Measurements from ENCODE around the gene RPS4Y1.

RPS4Y1 gene

DNA sequence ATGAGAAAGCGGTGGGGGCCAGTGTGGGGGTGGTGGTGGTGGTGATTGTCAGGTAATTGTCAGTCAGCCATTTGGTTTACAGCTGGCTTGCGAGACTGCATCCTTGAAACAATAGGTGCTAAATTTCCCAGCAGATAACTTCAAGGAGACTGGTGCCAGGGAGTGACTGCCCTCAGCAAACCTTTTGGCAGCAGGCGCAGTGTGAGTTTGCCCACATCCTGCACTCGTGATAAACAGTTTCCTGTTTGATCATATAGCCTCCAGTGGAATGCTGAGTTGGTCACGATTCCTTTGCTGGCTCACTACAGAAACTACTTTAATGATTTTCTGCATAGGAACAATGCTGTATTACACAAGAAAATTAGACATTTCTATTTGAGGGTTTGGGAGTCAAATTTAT lies 46.0 kb downstream of the RPS4Y1 start:
- ChIA-PET CTCF (no interaction called here), POLR2A (no interaction called here)
- TF ChIP-seq SP1 (IDR thresholded peaks at IDR 0.05) (no peak), ZNF384 (IDR thresholded peaks at IDR 0.05) (no peak), FOXA1 (IDR thresholded peaks at IDR 0.05) (no peak), ARNT (IDR thresholded peaks at IDR 0.05) (no peak)
- no peak for DNase-seq (ENCODE audit: extremely low spot score)

DNA sequence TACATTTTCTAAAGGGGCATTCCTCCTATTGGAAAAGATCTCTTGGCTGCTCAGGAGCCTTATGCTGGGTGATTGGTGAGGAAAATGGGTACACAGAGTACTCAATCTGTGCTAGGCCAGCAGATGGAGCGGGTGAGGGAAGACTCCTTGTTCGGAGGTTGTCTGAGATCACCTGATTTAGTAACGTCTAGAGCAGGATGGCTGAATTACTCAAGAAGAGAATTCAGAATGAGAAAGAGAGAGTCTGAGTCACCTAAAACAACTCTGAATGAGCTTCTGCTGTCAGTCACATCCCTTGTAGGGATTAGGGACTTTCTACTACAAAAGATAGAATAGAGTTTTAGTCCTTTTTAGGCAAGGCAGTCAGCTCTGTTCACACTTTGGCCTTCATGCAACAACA lies 46.6 kb downstream of the RPS4Y1 start:
- ChIA-PET CTCF (no interaction called here), POLR2A (no interaction called here)
- no peak for DNase-seq (ENCODE audit: extremely low spot score)
- TF ChIP-seq ZNF384 (IDR thresholded peaks at IDR 0.05) = no peak
- no peak for TF ChIP-seq L3MBTL2 (conservative IDR thresholded peaks at IDR 0.05)
- no peak for TF ChIP-seq ELF4 (IDR thresholded peaks at IDR 0.05)
- no peak for TF ChIP-seq FOXA1 (IDR thresholded peaks at IDR 0.05)
- TF ChIP-seq FOXM1 (IDR thresholded peaks at IDR 0.05; ENCODE audit: borderline replicate concordance) = no peak
- no peak for TF ChIP-seq NFRKB (IDR thresholded peaks at IDR 0.05)
- TF ChIP-seq FOXK2 (IDR thresholded peaks at IDR 0.05) = no peak
- TF ChIP-seq HDGF (IDR thresholded peaks at IDR 0.05; ENCODE audit: borderline replicate concordance) = no peak
- no peak for TF ChIP-seq TARDBP (IDR thresholded peaks at IDR 0.05)
- TF ChIP-seq CTBP1 (IDR thresholded peaks at IDR 0.05; ENCODE audit: borderline replicate concordance) = no peak
- TF ChIP-seq SP1 (IDR thresholded peaks at IDR 0.05) = no peak
- TF ChIP-seq LEF1 (IDR thresholded peaks at IDR 0.05; ENCODE audit: borderline replicate concordance) = no peak
- TF ChIP-seq, protein P1, sequence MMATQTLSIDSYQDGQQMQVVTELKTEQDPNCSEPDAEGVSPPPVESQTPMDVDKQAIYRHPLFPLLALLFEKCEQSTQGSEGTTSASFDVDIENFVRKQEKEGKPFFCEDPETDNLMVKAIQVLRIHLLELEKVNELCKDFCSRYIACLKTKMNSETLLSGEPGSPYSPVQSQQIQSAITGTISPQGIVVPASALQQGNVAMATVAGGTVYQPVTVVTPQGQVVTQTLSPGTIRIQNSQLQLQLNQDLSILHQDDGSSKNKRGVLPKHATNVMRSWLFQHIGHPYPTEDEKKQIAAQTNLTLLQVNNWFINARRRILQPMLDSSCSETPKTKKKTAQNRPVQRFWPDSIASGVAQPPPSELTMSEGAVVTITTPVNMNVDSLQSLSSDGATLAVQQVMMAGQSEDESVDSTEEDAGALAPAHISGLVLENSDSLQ (IDR thresholded peaks at IDR 0.05) = no peak
- TF ChIP-seq BHLHE40 (IDR thresholded peaks at IDR 0.05; ENCODE audit: borderline replicate concordance) = no peak
- no peak for TF ChIP-seq SUZ12 (IDR thresholded peaks at IDR 0.05)
- TF ChIP-seq ARNT (IDR thresholded peaks at IDR 0.05) = no peak

DNA sequence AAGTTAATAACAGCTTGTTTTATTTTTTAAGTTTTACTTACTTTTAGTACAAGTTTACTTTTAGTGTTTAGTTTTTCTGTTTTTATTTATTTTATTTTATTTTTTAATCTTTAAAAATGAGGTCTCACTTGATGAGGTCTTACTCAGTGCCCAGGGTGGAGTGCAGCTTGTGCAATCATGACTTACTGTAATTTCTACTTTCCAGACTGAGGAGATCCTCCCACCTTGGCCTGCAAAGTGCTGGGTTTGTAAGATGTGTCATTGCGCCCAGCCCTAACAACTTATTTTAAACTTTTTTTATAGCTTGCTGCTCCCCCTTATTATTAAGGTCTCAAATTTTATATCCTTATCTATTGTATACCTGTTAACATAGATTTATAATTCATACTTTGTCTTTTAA lies 52.1 kb downstream of the RPS4Y1 start:
- TF ChIP-seq HDGF (IDR thresholded peaks at IDR 0.05; ENCODE audit: borderline replicate concordance) (no peak), BHLHE40 (IDR thresholded peaks at IDR 0.05; ENCODE audit: borderline replicate concordance) (no peak), L3MBTL2 (conservative IDR thresholded peaks at IDR 0.05) (no peak), ARNT (IDR thresholded peaks at IDR 0.05) (no peak), FOXK2 (IDR thresholded peaks at IDR 0.05) (no peak), FOXA1 (IDR thresholded peaks at IDR 0.05) (no peak), TARDBP (IDR thresholded peaks at IDR 0.05) (no peak), CTBP1 (IDR thresholded peaks at IDR 0.05; ENCODE audit: borderline replicate concordance) (no peak), ZNF384 (IDR thresholded peaks at IDR 0.05) (no peak), SUZ12 (IDR thresholded peaks at IDR 0.05) (no peak)
- TF ChIP-seq, protein P1 (IDR thresholded peaks at IDR 0.05) = no peak
- ChIA-PET CTCF (no interaction called here), POLR2A (no interaction called here)
- DNase-seq (ENCODE audit: extremely low spot score) = no peak

DNA sequence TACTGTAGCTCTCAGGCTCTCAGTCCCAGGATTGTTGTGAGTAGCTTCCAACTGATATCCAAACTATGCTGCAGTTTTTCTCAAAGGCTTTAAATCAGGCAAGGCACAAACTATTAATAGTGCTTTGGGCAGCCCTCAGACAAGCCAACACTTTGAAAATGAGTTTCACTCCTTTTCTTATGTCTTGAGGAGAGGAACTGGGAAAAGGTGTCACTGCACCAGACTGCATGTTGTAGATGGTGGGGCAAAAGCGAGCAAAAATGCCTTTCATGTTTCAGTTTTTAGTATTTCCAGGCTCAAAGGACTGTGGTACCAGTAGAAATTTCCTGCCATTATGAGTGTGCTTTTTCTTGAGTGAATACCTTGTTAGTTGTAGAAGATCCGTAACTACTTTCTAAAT lies 54.6 kb downstream of the RPS4Y1 start:
- TF ChIP-seq NFRKB (IDR thresholded peaks at IDR 0.05) (no peak), L3MBTL2 (conservative IDR thresholded peaks at IDR 0.05) (no peak), FOXM1 (IDR thresholded peaks at IDR 0.05; ENCODE audit: borderline replicate concordance) (no peak), ELF4 (IDR thresholded peaks at IDR 0.05) (no peak), SP1 (IDR thresholded peaks at IDR 0.05) (no peak)
- TF ChIP-seq, protein P1 (IDR thresholded peaks at IDR 0.05) = no peak
- ChIA-PET POLR2A (no interaction called here), CTCF (no interaction called here)
- DNase-seq (ENCODE audit: extremely low spot score) = no peak

DNA sequence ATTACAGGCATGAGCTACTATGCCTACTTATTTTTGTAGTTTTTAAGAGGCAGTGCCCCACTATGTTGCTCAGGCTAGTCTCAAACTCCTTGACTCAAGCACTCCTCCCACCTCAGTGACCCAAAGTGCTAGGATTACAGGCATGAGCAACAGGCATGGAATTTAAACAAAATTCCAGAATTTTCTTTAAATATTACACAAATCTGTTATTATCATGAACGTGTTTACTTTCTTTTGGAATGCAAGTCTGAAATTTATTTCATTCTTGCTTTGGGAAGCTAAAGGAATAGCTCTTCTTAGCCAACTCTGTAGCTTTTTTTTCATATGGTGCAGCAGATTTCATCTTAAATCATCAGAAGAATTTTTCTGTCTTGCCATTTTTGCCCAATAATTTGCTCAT lies 66.0 kb downstream of the RPS4Y1 start:
- TF ChIP-seq, protein P1 (IDR thresholded peaks at IDR 0.05) = no peak
- no peak for TF ChIP-seq L3MBTL2 (conservative IDR thresholded peaks at IDR 0.05)
- TF ChIP-seq HDGF (IDR thresholded peaks at IDR 0.05; ENCODE audit: borderline replicate concordance) = no peak
- no peak for TF ChIP-seq FOXA1 (IDR thresholded peaks at IDR 0.05)
- TF ChIP-seq BHLHE40 (IDR thresholded peaks at IDR 0.05; ENCODE audit: borderline replicate concordance) = no peak
- TF ChIP-seq FOXM1 (IDR thresholded peaks at IDR 0.05; ENCODE audit: borderline replicate concordance) = no peak
- no peak for TF ChIP-seq CTBP1 (IDR thresholded peaks at IDR 0.05; ENCODE audit: borderline replicate concordance)
- TF ChIP-seq ZNF384 (IDR thresholded peaks at IDR 0.05) = no peak
- CTCF ChIA-PET = no interaction called here
- DNase-seq (ENCODE audit: extremely low spot score) = no peak
- POLR2A ChIA-PET = no interaction called here

DNA sequence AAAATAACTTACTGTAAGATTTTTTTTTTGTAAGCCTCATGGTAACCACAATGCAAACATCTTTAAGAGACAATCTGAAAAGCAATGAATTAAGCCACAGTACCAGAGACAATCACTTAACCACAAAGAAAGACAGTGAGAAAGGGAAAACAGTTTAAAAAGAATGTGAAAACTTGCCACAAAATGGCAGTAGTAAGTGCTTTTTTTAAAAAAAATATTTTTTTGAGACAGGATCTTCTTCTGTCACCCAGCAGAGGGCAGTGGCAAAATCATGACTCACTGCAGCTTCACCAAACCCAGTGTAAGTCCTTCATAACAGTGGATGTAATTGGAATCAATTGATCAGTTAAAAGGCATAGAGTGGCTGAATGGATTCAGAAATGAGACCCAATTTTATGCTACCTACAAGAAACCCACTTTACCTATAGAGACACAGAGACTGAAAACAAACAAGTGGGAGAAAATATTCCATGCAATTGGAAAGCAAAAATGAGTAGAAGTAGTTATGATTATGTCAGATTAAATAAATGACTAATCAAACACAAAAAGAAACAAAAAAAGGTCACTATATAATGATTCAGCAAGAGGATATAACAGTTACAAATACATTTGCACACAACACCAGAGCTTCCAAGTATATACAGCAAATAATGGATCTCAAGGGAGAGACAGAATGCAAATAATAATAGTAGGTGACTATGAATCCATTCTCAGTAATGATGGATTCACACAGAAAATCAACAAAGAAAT lies 71.8 kb downstream of the RPS4Y1 start:
- DNase-seq (ENCODE audit: extremely low spot score) = no peak
- ChIA-PET CTCF (no interaction called here), POLR2A (no interaction called here)
- TF ChIP-seq, protein P1 (IDR thresholded peaks at IDR 0.05) = no peak
- TF ChIP-seq FOXK2 (IDR thresholded peaks at IDR 0.05) (no peak), FOXA1 (IDR thresholded peaks at IDR 0.05) (no peak), SUZ12 (IDR thresholded peaks at IDR 0.05) (no peak)
